KOPT-K1 (cell line): ENCODE data around the gene NPHP3.

Experiments
- H3K27ac ChIP-seq: fragments of 200-600 bp; sonication (generic); 2 replicates; pipeline ENCODE4 v1.5.1; 2016; ENCODE audit warnings: antibody characterized with exemption, mild to moderate bottlenecking, low read depth, low read length; ENCODE audit not compliant: poor library complexity, severe bottlenecking
- H3K36me3 ChIP-seq: fragments of 200-600 bp; sonication (generic); 2 replicates; pipeline ENCODE4 v1.5.1; 2017; ENCODE audit warnings: antibody characterized with exemption, mild to moderate bottlenecking, low read length, moderate library complexity; ENCODE audit not compliant: insufficient read depth
- H3K9me3 ChIP-seq: fragments of 200-600 bp; sonication (generic); 2 replicates; pipeline ENCODE4 v1.5.1; 2017; ENCODE audit warnings: antibody characterized with exemption, low read length, mild to moderate bottlenecking; ENCODE audit not compliant: insufficient read depth, poor library complexity, severe bottlenecking

The NPHP3 gene

GRCh38 chr3:132720228-132720627 lies 2.0 kb downstream of the NPHP3 start:
- no peak overlapping the region for H3K27ac ChIP-seq
- H3K36me3 ChIP-seq: peaks cover 5% of the 10 kb centered on the region; the same call in 1 of the 2 replicates
- no peaks in the 10 kb centered on the region for H3K9me3 ChIP-seq

DNA sequence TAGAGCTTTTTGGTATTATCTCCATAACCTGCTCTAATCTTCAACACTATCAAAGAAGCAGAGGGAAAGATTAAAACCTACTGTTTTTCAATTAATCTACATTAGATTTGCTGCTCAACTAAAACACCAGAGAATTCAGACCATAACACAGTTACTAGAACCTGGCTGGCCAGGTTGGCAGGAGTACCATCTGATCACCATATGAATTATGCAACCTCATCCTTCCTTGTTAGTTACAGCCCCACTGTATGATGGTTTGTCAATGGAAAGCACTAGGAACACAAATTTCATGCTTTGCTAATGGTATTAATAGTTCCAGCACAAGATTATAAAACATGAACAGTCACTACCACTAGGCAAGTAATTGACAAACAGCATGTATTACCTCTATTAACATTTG lies 5.8 kb downstream of the NPHP3 start:
- Histone ChIP-seq H3K36me3 (peaks cover 5% of the 10 kb centered on the region), H3K9me3 (no peaks in the 10 kb centered on the region), H3K27ac (no peak overlapping the region)

DNA sequence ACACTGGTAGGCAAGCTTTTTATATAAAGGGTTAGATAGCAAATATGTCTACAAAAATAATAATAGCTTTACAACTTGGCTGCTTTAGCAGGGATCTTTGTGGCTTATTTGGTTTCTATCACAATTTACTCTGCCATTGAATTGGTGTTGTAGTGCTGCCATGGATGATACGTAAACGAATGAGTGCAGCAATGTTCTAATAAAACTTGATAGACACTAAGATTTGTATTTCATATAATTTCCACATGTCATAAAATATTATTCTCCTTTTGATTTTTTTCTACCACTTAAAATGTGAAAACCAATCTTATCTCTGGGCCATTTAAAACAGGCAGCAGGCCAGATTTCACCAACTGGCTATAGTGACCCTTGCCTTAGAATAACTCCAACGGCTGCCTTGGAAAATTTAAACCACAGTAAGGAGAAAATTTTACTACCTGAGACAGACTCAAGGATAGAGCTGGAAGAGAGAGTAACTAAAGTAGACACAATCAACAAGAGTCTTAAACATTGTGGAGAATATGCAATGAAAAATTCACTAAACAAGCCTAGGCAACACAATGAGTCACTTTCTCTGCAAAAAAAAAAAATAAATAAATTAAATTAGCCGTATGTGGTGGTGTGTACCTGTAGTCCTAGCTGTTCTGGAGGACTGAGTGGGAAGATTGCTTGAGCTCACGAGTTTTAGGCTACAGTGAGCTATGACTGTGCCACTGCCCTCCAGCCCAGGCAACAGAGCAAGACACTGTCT lies 8.1 kb downstream of the NPHP3 start:
- Histone ChIP-seq H3K36me3 (peaks cover 11% of the 10 kb centered on the region), H3K9me3 (no peaks in the 10 kb centered on the region), H3K27ac (no peak overlapping the region)

GRCh38 chr3:132710311-132710710 lies 11.9 kb downstream of the NPHP3 start:
- Histone ChIP-seq H3K36me3 (peaks cover 18% of the 10 kb centered on the region), H3K9me3 (no peaks in the 10 kb centered on the region), H3K27ac (no peak overlapping the region)

DNA sequence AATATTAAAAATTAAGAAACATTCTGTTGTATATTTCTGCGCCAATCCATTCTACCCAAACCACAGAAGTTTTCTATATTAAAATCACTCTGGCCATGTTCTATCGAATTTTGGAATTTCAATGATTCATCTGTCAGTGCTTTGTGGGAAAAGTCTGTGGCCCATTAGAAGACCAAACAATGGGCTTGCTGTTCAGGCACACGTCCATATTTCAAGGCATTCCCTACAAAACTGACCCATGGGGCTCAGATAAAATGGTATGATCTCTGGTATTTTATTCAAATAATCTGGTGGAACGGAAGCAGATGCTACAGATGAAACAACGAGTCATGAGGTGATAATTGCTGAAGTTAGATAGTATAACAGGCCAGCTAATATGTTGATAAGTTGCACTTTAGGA lies 12.4 kb downstream of the NPHP3 start:
- peaks cover 18% of the 10 kb centered on the region for H3K36me3 ChIP-seq

GRCh38 chr3:132703733-132704132 lies 18.5 kb downstream of the NPHP3 start:
- Histone ChIP-seq H3K27ac (no peak overlapping the region), H3K9me3 (no peaks in the 10 kb centered on the region), H3K36me3 (peaks cover 37% of the 10 kb centered on the region)

More for the DNA sequence above, 12.4 kb downstream of the NPHP3 start:
- Histone ChIP-seq H3K9me3 (no peaks in the 10 kb centered on the region), H3K27ac (no peak overlapping the region)

- H3K27ac ChIP-seq: no peak overlapping the region
- H3K9me3 ChIP-seq: no peaks in the 10 kb centered on the region
- peaks cover 43% of the 10 kb centered on the region for H3K36me3 ChIP-seq
Measured at GRCh38 chr3:132695422-132695821, 26.8 kb downstream of the NPHP3 start.

- Histone ChIP-seq H3K36me3 (peaks cover 41% of the 10 kb centered on the region), H3K27ac (no peak overlapping the region), H3K9me3 (no peaks in the 10 kb centered on the region)
Measured at GRCh38 chr3:132694991-132695390, 27.2 kb downstream of the NPHP3 start.

- no peaks in the 10 kb centered on the region for H3K9me3 ChIP-seq
- H3K27ac ChIP-seq: no peak overlapping the region
- H3K36me3 ChIP-seq: peaks cover 54% of the 10 kb centered on the region
Measured at GRCh38 chr3:132690040-132690439, 32.2 kb downstream of the NPHP3 start.

GRCh38 chr3:132682201-132682600 lies 40.0 kb downstream of the NPHP3 start:
- Histone ChIP-seq H3K9me3 (no peaks in the 10 kb centered on the region), H3K36me3 (peaks cover 47% of the 10 kb centered on the region), H3K27ac (no peak overlapping the region)

DNA sequence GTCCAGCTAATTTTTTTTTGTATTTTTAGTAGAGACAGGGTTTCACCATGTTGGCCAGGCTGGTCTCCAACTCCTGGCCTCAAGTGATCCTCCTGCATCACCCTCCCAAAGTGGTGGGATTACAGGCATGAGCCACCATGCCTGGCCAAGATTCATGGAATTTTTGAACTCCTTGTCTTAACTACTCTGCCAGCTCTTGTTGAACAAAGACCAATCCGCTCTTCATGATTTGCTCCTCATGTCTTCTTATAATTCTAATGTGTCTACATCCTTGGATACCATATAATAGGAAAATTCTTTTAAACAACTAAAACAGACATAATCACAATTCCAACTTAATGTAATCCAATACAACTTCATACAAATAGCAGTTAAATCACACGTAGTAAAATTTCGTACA lies 40.8 kb downstream of the NPHP3 start:
- Histone ChIP-seq H3K36me3 (peaks cover 52% of the 10 kb centered on the region), H3K9me3 (no peaks in the 10 kb centered on the region), H3K27ac (no peak overlapping the region)

- H3K9me3 ChIP-seq: no peaks in the 10 kb centered on the region
- H3K27ac ChIP-seq: no peak overlapping the region
- peaks cover 61% of the 10 kb centered on the region for H3K36me3 ChIP-seq
Measured at GRCh38 chr3:132679911-132680310, 42.3 kb downstream of the NPHP3 start.

DNA sequence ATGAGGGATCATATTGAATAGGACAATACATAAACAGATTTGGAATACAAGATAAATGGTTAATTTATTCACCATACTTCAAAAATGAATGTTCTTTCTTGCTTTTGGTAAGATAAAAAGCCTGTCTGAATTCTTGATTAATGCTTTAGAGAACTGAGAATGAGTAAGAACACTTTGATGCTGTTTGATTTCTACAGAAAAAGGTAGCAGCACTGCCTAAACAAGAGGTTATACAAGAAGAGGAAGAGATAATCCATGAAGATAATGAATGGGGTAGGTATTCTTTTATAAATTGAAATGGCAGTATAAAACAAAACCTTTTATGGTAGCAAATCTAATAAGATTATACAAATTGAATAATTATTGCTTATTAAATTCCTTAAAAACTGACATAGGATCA lies 46.8 kb downstream of the NPHP3 start:
- peaks cover 85% of the 10 kb centered on the region for H3K36me3 ChIP-seq

DNA sequence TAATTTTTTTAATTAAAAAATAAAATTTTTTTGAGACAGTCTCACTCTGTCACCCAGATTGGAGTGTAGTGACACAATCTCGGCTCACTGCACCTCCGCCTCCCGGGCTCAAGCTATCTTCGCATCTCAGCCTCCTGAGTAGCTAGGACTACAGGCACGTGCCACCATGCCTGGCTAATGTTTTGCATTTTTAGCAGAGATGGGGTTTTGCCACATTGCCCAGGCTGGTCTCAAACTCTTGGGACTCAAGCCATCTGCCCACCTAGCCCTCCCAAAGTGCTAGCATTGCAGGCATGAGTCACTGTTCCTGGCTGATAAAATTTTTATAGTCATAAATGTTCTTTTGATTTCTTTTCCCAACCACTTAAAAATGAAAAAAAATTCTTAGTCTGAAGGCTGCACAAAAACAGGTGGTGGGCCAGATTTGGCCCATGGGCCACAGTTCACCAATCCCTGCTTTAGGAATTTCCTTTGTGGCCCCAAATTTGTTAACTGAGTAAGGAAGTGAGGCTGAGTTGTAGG lies 52.9 kb downstream of the NPHP3 start:
- Histone ChIP-seq H3K27ac (no peak overlapping the region), H3K36me3 (peaks cover 82% of the 10 kb centered on the region), H3K9me3 (no peaks in the 10 kb centered on the region)

More for the DNA sequence above, 46.8 kb downstream of the NPHP3 start:
- Histone ChIP-seq H3K27ac (no peak overlapping the region), H3K9me3 (no peaks in the 10 kb centered on the region)

DNA sequence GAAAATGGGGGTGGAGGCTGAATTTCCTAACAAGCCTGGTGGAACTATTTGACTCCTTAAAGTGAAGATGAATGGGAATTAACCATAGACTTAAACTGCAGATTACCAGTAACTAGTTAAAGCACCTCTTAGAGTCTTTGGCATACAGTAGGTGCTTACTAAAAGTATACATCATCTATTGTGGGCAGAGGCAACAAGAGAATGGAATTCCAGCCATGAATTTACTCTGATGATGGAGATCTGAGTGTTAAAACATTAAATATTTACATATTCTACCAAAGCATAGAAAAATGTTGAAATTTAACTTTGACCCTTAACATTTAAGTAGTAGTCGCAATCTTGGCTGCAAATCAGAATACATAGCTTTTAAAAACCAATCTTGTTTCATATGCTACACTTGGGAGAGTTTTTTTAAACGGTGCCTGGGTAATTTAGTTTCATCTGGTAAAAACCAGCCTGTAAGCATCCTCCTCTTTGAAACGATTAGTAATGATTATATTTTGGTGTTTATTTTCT lies 56.9 kb downstream of the NPHP3 start:
- H3K27ac ChIP-seq: no peak overlapping the region
- no peaks in the 10 kb centered on the region for H3K9me3 ChIP-seq
- peaks cover 43% of the 10 kb centered on the region for H3K36me3 ChIP-seq

- Histone ChIP-seq H3K27ac (no peak overlapping the region), H3K36me3 (peaks cover 15% of the 10 kb centered on the region), H3K9me3 (no peaks in the 10 kb centered on the region)
Measured at GRCh38 chr3:132662212-132662611, 60.0 kb downstream of the NPHP3 start.
